Mammary epithelial cell (primary cell): ENCODE measurements around the gene COG7.

Experiments
- EZH2 ChIP-seq: IDR thresholded peaks from 2 replicates; pipeline ENCODE4 v1.6.1; 2012; ENCODE audit warnings: low read length, inconsistent platforms, borderline replicate concordance
- TF ChIP-seq, protein P1 (sequence below), 2 donors: IDR thresholded peaks in 1 of 2; conservative IDR thresholded peaks in 1 of 2; 2 replicates each; pipeline ENCODE4 v1.5.1; 2011 to 2012; ENCODE audit warnings: inconsistent platforms in 2 of 2, low read length in 2 of 2, mild to moderate bottlenecking in 2 of 2, control low read depth in 1 of 2, low read depth in 1 of 2; ENCODE audit not compliant: insufficient read depth in 1 of 2; ENCODE audit errors: extremely low read depth in 1 of 2

DNA sequence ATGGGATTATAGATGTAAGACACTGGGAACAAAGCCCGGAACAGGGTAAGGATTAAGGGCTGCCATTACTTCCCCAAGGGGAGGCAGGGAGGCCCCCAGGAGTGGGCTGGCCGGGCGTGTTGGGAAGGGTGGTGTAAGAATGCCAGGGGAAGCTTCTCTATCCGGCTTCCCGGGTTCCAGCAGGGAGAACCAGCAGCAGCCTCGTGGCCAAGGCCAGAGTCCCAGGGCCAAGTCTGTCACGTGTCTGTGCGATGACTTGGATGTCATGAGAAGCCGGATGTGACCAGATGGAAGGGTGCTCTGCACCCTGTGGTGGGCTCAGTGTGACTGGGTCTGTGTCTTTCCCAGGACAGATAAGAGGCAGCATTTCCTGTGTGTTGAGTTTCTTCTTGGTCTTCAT lies 98.7 kb downstream of the COG7 start:
- TF ChIP-seq, protein P1, sequence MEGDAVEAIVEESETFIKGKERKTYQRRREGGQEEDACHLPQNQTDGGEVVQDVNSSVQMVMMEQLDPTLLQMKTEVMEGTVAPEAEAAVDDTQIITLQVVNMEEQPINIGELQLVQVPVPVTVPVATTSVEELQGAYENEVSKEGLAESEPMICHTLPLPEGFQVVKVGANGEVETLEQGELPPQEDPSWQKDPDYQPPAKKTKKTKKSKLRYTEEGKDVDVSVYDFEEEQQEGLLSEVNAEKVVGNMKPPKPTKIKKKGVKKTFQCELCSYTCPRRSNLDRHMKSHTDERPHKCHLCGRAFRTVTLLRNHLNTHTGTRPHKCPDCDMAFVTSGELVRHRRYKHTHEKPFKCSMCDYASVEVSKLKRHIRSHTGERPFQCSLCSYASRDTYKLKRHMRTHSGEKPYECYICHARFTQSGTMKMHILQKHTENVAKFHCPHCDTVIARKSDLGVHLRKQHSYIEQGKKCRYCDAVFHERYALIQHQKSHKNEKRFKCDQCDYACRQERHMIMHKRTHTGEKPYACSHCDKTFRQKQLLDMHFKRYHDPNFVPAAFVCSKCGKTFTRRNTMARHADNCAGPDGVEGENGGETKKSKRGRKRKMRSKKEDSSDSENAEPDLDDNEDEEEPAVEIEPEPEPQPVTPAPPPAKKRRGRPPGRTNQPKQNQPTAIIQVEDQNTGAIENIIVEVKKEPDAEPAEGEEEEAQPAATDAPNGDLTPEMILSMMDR (conservative IDR thresholded peaks at IDR 0.05 in 1 of 2, IDR thresholded peaks at IDR 0.05 in 1 of 2; ENCODE audit: extremely low read depth in 1 of 2, insufficient read depth in 1 of 2, low read depth in 1 of 2, low read length in 2 of 2) = no peak
- TF ChIP-seq EZH2 = no peak
